Stimulated activated CD4-positive, alpha-beta T cell treated with anti-CD3 and anti-CD28 coated beads, Interleukin-4, amount 100 ng/mL, for 24 hours (primary cell): Measurements from ENCODE around the gene ARMC7.
"Not testable (repeated sequence)": the region's sequence is repeated elsewhere in the genome, so short reads cannot be mapped to it uniquely, and the experiment has no call there.

ENCODE experiments used
- DNase-seq: peaks from one replicate; pipeline ENCODE4 v3.0.0-alpha.2; 2020

The ARMC7 gene

GRCh38 chr17:75130059-75130631 lies 20.4 kb downstream of the ARMC7 start:
- DNase-seq, result no peak

- peak; percentile 48 for DNase-seq
Observed at GRCh38 chr17:75130632-75131277, 21.0 kb downstream of the ARMC7 start.

- DNase-seq, result peak; percentile 72
Observed at GRCh38 chr17:75131278-75132017, 21.7 kb downstream of the ARMC7 start, which contains the start of gene NT5C. Gene NT5C, minus strand, starts transcription at chr17:75131742. Its CDS starts 35 bp downstream, at chr17:75131707.

DNA sequence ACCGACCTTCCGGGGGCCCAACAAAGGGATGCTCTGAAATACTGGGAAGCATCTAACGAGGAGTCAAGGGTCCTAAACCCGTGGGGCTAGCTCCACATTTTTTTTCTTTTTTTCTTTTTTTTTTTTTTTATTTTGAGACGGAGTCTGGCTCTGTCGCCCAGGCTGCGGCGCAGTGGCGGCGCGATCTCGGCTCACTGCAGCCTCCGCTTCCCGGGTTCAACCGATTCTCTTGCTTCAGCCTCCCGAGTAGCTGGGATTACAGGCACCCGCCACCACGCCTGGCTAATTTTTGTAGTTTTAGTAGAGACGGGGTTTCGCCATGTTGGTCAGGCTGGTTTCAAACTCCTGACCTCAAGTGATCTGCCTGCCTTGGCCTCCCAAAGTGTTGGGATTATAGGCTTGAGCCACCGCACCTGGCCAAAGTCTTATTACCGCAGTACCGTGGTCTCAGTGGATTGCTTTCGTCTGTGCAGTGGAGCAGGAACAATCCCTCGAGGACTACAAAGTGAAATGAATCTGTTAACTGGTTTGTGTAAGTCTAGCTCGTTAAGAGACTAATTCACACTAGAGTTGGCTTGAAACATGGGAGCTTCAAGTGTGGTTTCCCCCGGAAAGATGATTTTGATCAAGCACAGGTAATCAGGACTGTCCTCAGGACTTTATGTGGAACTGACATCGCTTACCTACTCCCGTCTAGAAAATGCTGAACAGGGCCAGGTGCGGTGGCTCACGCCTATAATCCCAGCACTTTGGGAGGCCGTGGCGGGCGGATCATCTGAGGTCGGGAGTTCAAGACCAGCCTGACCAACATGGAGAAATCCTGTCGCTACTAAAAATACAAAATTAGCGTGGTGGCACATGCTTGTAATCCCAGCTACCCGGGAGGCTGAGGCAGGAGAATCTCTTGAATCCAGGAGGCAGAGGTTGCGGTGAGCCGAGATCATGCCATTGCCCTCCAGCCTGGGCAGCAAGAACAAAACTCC lies 22.5 kb downstream of the ARMC7 start:
- not testable (repeated sequence) for DNase-seq

GRCh38 chr17:75133001-75133400 lies 23.2 kb downstream of the ARMC7 start:
- no peak for DNase-seq

GRCh38 chr17:75133607-75134347 lies 24.0 kb downstream of the ARMC7 start:
- DNase-seq, result not testable (repeated sequence)

DNA sequence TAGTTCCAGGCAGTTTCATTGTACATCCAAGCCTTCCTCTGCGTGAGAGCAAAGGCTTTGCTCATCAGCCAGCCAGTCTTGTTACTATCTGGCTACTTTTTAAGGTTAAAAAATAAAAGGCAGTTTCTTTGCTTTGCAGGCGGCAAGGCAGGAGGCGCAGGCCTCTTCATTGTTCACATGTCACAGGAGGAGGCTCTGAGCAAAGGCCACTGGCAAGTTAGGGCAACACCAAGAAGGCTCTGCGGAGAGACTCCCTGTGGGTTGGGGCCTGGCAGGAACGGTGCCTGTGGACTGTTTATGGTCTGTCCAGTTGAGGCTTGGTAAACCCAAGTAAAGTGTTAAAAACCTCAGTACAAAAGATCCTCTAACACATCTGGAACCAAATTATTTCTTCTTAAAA lies 25.7 kb downstream of the ARMC7 start:
- no peak for DNase-seq

- no peak for DNase-seq
Observed at GRCh38 chr17:75135946-75136345, 26.2 kb downstream of the ARMC7 start.

GRCh38 chr17:75137762-75138161 lies 28.0 kb downstream of the ARMC7 start:
- not testable (repeated sequence) for DNase-seq

DNA sequence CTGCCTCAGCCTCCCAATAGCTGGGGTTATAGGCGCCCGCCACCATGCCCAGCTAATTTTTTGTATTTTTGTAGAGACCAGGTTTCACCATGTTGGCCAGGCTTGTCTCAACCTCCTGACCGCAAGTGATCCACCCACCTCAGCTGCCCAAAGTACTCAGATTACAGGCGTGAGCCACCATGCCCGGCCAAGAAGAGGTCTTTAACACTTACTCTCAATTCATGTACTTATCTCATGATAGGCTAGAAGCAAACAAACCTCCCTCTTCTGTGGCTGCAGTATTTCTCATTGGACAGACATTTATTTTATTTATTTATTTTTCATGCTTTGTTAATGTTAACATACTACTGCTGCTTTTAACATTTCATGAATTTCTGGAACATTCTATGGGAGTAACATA lies 28.8 kb downstream of the ARMC7 start:
- DNase-seq, result no peak

GRCh38 chr17:75142236-75142971 lies 32.6 kb downstream of the ARMC7 start:
- DNase-seq, result no peak

DNA sequence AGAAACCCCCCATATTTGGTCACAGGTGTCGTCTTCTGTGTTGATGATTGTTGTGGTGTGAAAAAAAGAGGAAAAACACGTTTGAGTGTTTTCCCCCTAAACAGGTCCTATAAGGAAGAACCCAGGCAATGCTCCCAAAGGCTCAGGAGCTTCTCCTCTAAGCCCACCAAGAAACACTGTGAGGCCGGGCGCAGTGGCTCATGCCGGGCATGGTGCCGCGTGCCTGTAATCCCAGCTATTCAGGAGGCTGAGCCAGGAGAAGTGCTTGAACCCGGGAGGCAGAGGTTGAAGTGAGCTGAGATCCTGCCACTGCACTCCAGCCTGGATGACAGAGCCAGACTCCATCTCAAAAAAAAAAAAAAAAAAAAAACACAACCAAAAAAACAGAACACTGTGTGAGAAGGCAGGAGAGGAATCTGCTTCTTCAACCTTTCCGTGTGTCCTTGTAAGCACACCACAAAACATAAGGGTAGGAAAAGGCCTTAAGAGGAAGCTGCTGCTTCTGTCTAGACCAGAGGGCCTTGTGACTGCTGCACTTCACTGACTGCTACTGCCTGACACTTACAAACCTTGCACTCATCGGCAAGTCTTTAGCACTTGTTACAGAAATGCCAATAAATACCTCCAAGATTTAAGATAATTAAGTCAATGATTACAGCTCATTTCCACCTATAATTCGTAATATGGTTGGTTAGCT lies 35.2 kb downstream of the ARMC7 start:
- no peak for DNase-seq

DNA sequence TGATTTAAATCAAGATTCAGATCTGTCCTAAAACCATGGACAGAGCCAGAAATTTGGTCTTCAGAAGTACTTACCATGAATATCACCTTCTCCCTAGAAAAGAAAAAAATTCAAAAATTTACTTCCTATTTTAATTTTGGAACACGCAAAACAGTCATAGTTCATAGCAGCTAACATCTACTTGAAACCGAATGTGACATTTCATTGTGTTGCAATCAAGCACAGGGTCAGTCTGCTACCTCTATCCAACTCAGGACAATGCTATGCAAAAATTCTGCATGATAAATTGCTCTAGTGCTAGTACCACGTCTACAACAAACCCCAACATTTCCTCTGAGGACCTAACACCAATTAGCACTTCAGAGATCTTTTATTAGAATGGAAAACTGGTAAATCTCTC lies 36.8 kb downstream of the ARMC7 start:
- DNase-seq, result no peak

DNA sequence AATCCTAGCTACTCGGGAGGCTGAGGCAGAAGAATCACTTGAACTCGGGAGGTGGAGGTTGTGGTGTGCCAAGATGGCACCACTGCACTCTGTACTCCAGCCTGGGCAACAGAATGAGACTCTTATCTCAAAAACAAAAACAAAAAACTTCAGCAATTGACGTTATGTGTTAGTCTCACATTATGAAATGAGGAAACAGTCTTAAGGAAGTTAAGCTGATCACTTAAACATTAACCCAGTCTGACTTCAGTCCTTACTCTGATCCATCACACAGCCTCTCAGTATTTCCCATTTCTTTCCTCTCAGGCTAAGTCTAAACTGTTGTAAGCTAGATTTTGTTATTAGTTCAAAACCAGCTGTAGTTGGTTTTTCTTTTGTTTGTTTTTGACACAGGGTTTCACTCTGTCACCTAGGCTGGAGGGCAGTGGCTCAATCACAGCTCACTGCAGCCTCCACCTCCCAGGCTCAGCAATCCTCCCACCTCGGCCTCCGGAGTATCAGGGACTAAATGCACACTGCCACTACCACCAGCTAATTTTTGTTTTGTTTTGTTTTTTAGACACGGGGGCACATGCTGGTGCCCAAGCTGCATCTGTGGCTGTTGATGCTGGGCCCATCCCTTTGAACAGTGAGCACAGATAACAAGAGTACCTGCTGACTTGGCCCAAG lies 38.2 kb downstream of the ARMC7 start:
- no peak for DNase-seq

GRCh38 chr17:75151930-75152329 lies 42.2 kb downstream of the ARMC7 start:
- DNase-seq, result no peak

DNA sequence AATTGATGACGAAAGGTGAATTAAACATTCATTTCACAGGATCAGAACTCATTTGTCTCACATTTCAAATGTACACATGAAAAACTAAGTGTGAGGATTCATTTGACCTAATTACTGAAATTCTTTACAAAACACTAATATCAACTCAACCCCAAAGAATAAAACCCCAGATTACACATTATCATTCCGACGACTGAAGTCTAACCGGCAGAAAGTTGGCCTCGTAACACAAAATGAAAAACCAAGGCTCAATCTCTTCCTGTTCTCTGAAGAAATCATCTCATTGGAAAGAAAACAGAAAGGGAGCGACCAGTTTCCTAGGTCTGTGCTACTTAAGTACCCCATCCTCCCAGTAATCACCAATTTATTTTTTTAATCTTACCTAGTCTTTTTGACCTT lies 42.8 kb downstream of the ARMC7 start:
- no peak for DNase-seq

- peak; percentile 25 for DNase-seq
Observed at GRCh38 chr17:75152922-75153779, 43.4 kb downstream of the ARMC7 start.

DNA sequence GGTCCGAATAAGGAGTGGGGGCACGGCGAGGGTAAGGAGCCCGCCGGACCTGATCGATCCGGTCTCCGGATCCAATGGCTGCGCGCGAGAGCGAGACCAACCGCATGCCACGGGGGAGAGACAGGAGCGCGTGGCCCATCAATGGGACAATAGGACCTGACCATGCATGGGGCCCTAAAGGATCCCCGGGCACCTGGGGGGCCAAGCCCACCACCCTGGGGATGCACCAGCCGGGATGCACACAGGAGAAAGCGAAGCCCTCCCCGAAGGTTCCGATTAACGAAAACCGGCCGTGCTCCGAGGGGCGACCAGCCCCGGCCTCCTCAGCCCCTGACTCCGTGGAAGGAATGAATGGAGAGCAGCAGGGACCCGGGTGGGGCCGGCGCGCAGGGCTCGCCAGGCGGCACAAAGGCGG lies 44.0 kb downstream of the ARMC7 start:
- DNase-seq, result peak; percentile 25
